AG04449 (cell line): ENCODE results near the gene TLCD5.

Experiments used
- CTCF ChIA-PET: fragments of 350-600 bp; formaldehyde crosslinking; extraction: SDS; loops from one replicate; lab custom pipeline; 2021; ENCODE audit warnings: antibody characterized with exemption; lab: Yijun Ruan, JAX
- POLR2A ChIA-PET: fragments of 400-600, 350-600 bp; formaldehyde crosslinking; extraction: SDS; loops from one replicate; lab custom pipeline; 2020; ENCODE audit warnings: antibody characterized with exemption, inconsistent platforms; lab: Yijun Ruan, JAX
- DNase-seq: peaks from one replicate; pipeline ENCODE4 v3.0.0-alpha.2; 2010; ENCODE audit warnings: low read depth, low spot score
- H3K4me3 ChIP-seq: 2 replicates; pipeline ENCODE4 v1.5.1; 2011; ENCODE audit warnings: low read depth, mild to moderate bottlenecking, control low read depth, low read length
- CTCF ChIP-seq: IDR thresholded peaks from one replicate; pipeline ENCODE4 v1.5.1; 2011; ENCODE audit warnings: mild to moderate bottlenecking, moderate library complexity, low read length, control low read depth, inconsistent platforms; ENCODE audit not compliant: insufficient read depth; ENCODE audit errors: missing control alignments

TLCD5 gene

GRCh38 chr11:120304526-120304925, 20.6 kb upstream of the TLCD5 start:
- DNase-seq = no peak
- no peak overlapping the region for H3K4me3 ChIP-seq
- no peak for TF ChIP-seq CTCF
- ChIA-PET CTCF (interaction anchor here (0.6 to 25.6 kb wide), 17 partner anchors 8 to 187 kb away, joined by 3 to 1135 read pairs (median 15); partner anchors contain the start of gene POU2F3), POLR2A (no interaction called here)

- no peak overlapping the region for H3K4me3 ChIP-seq
- ChIA-PET CTCF (interaction anchor here (0.6 to 25.6 kb wide), 10 partner anchors 8 to 199 kb away, joined by 3 to 1135 read pairs (median 66); partner anchors contain the start of gene POU2F3), POLR2A (no interaction called here)
- TF ChIP-seq CTCF = no peak
- no peak for DNase-seq
These were observed 19.8 kb upstream of the TLCD5 start for GRCh38 chr11:120305286-120305685.

- POLR2A ChIA-PET = interaction anchor here (1.2 kb wide), 1 partner anchor 20 kb away, joined by 3 read pairs; no protein-coding TSS in a partner anchor
- peak; percentile 50 for DNase-seq
These were observed 18.4 kb upstream of the TLCD5 start for GRCh38 chr11:120306519-120307242.

GRCh38 chr11:120307476-120307875, 17.6 kb upstream of the TLCD5 start:
- CTCF ChIA-PET = interaction anchor here (1.2 to 25.6 kb wide), 9 partner anchors 8 to 136 kb away, joined by 3 to 1135 read pairs (median 29); partner anchors contain the start of gene POU2F3
- POLR2A ChIA-PET = interaction anchor here (1.2 kb wide), 1 partner anchor 19 kb away, joined by 3 read pairs; no protein-coding TSS in a partner anchor
- no peak for TF ChIP-seq CTCF
- no peak overlapping the region for H3K4me3 ChIP-seq
- no peak for DNase-seq

More at GRCh38 chr11:120306519-120307242, 18.4 kb upstream of the TLCD5 start:
- CTCF ChIA-PET = interaction anchor here (0.7 to 25.6 kb wide), 13 partner anchors 7 to 151 kb away, joined by 3 to 1135 read pairs (median 5); partner anchors contain the start of gene POU2F3
- no peak overlapping the region for H3K4me3 ChIP-seq
- TF ChIP-seq CTCF = peak; percentile 67

GRCh38 chr11:120308081-120308480, 17.0 kb upstream of the TLCD5 start:
- TF ChIP-seq CTCF = no peak
- DNase-seq = no peak
- no peak overlapping the region for H3K4me3 ChIP-seq
- CTCF ChIA-PET = interaction anchor here (0.9 to 25.6 kb wide), 8 partner anchors 8 to 141 kb away, joined by 3 to 1135 read pairs (median 20); partner anchors contain the start of gene POU2F3
- POLR2A ChIA-PET = no interaction called here

- H3K4me3 ChIP-seq = no peak overlapping the region
- POLR2A ChIA-PET = no interaction called here
- no peak for DNase-seq
- CTCF ChIA-PET = interaction anchor here (0.6 to 25.6 kb wide), 3 partner anchors 11 to 77 kb away, joined by 3 to 1135 read pairs (median 137); partner anchors contain the start of genes POU2F3 and TLCD5
- no peak for TF ChIP-seq CTCF
These were observed 14.2 kb upstream of the TLCD5 start for GRCh38 chr11:120310870-120311269.
